NCI-H1436 treated with DMSO at 0.1 percent for 48 hours (cell line): Measurements from ENCODE around the gene ZNF280C.

ENCODE experiments used
- DNase-seq: peaks from one replicate; lab custom pipeline; 2025; lab: John Stamatoyannopoulos, UW

The ZNF280C gene

DNA sequence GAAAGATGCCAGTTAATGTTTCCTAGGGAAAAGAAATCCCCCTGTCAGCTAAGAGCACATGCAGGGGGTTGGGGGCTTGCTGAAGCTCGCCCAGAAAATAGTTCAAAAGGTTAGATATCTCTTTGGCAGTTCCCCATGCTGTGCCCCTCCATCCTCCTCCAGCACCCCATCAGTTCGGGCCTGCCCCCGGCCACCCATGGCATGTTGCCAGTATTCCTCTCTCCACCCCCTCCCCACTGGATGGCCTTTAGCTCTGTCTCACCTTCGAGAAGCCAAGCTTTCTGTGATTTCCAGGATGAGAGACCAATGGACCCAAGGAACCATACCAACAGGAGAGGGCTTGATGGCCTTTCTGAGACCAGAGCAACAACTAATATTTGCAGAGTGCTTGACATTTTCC lies 91.8 kb downstream of the ZNF280C start:
- DNase-seq: no peak

DNA sequence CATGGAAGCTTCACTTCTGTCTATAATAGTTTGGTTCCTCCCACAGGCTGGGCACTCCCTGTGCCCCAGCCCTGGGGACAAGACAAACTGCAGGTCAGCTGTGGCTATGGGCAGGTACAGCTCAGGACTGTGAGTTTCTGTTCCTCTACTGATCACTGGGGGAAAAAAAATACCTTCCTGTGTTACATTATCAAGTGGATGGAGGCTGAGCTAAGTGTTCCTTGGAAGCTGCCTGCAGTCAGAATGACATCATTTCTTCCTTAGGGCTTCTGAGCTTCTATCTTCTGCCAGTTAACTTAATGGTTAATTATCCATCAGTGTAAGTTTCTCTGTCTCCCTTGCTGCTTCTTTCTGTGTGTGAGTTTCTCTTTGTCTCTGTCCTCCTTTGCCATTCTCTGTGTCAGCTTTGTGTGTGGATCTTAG lies 92.3 kb downstream of the ZNF280C start:
- DNase-seq: no peak

GRCh38 chrX:130174937-130175336 lies 93.8 kb downstream of the ZNF280C start:
- no peak for DNase-seq

- no peak for DNase-seq
Observed at GRCh38 chrX:130174045-130174704, 94.5 kb downstream of the ZNF280C start.

- no peak for DNase-seq
Observed at GRCh38 chrX:130173190-130173895, 95.4 kb downstream of the ZNF280C start.

DNA sequence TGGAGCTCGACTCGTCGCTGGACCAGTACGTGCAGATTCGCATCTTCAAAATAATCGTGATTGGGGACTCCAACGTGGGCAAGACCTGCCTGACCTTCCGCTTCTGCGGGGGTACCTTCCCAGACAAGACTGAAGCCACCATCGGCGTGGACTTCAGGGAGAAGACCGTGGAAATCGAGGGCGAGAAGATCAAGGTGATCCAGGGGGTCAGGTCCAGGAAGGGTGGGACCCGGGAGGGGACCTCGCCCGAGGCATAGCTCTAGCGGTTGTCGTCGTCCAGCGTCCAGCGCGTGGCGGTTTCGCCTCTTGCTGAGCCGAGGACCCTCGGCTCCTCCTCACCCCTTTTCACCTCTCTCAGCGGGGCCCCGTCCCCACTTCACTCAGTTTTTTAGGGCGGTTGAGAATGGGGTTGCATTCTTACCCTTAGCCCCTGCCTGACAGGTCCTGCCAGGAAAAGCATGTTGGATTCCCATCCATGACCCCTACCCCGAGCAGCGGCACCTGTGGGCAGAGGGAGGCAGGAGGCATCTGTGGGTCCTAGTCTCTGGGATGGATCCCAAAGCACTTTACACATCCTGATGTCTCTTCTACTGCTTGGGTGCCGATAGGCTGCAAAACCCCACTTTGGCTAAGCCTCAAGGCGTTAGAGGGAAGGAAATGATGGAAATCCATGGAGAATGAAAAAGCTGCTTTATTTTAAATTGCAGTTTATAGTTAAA lies 96.4 kb downstream of the ZNF280C start:
- DNase-seq: no peak

GRCh38 chrX:130171446-130172126 lies 97.1 kb downstream of the ZNF280C start, which contains the start of gene RAB33A:
Gene RAB33A, plus strand, starts transcription at chrX:130171962. Its CDS starts 101 bp downstream, at chrX:130172063.
- DNase-seq: no peak

DNA sequence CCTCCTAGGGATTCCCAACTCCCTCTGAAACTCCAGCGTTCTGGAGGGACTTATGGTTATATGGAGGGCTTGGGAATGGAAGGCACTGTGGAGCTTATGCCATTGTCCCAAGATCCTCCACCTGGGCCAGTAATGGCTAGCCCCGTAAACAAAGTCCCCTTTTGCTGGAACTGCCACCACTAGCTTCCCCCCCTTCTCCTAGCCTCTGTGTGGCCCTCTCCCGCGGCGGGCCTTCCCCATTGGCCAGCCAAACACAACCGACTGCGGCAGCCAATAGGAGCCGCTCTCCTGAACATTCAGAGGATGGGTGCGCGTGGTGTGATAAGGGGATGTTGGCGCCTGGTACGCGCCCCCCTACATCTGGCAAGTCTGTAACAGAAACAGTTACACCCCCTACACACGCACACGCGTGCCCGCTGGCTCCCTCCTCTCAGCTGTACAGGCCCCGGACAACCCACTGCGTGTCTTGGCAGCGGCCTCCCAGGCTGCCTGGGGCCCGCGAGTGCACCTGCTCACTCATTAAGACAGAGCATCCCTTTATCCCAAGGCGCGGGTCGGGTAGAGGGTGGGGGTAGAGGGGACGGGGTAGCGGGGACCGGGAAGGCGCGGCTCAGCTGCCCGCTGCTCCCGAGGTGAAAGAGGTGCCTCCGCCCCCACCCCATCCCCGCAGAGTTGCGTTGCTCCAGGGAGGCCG lies 97.8 kb downstream of the ZNF280C start:
- DNase-seq: peak; percentile 96

GRCh38 chrX:130167040-130167439 lies 101.7 kb downstream of the ZNF280C start:
- no peak for DNase-seq

DNA sequence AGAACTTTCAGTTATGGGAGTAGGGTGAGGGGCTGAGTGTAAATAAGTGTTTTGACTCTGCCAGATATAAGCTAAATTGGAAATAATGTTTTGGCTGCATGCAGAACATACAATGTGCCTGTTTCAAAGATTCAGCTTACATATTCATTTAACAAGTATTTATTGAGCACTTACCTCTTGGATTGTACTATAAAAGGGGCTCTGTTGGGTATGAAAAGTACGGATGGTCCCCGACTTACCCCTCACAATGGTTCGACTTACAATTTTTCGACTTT lies 102.3 kb downstream of the ZNF280C start:
- DNase-seq: no peak

- DNase-seq: peak; percentile 89
Observed at GRCh38 chrX:130165703-130166502, 102.8 kb downstream of the ZNF280C start, which contains the start of gene AIFM1. Gene AIFM1, minus strand, starts transcription at chrX:130165841. Its CDS starts 185 bp downstream, at chrX:130165656.

DNA sequence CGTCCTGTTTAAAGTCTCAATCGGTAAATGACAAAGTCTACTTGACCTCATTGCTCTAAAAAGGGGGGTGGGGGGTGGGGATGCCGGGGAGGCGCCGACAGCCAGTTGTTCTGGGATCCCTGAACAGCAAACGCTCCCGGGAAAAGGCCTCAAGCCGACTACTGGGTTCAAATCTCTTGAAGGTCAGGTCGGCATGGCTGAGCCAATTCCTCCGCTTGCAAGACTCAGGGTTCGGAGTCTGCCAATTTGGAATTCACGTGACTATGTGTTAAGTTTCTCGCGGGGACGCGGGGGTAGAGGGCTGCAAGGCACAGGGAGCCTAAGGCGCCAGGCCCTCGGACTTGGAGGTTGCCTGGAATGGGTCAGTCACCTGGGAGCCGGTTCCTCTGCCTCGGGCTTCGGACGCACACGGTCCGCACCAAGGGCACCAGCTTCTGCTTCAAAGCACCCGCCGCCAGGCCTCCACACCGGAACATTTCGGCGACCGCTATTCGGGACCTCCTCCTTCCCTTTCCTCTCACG lies 103.5 kb downstream of the ZNF280C start:
- DNase-seq: no peak

- no peak for DNase-seq
Observed at GRCh38 chrX:130163398-130163797, 105.3 kb downstream of the ZNF280C start.

- no peak for DNase-seq
Observed at GRCh38 chrX:130162094-130162735, 106.5 kb downstream of the ZNF280C start.

GRCh38 chrX:130159776-130160175 lies 108.9 kb downstream of the ZNF280C start:
- no peak for DNase-seq

GRCh38 chrX:130158311-130158710 lies 110.4 kb downstream of the ZNF280C start:
- no peak for DNase-seq

DNA sequence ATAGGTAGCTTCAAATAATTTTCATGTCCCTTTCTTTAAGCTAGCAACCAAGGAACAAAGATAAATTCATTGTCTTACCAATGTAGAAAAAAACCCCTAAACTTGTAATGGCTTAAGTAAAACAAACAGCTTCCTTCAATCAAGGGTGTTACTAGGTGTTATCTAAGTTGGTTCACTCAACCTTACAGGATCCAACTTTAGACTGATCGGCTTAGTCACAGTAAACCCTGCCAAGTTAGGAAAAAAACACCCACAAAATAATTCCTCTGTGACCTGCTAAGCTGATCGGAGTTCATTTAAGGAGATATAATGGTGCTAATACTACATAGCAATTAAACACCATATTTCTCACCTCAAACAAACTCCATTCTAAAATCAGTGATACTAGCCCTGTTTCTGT lies 113.1 kb downstream of the ZNF280C start:
- DNase-seq: no peak
